GM21526 (cell line): Measurements from ENCODE around the gene TTC1.
A peak's percentile ranks its signal among the peaks of the same experiment; 100 is the strongest.

Experiments used
- ATAC-seq: cut with Tn5 transposase; IDR thresholded peaks from one replicate; pipeline ENCODE4 v1.9.1; 2021; ENCODE audit warnings: moderate library complexity; ENCODE audit not compliant: unreplicated experiment, low FRiP score

TTC1 gene

GRCh38 chr5:160082614-160083500 lies 73.9 kb downstream of the TTC1 start:
- no peak for ATAC-seq

GRCh38 chr5:160083501-160083900 lies 74.6 kb downstream of the TTC1 start:
- no peak for ATAC-seq

GRCh38 chr5:160084144-160084543 lies 75.2 kb downstream of the TTC1 start:
- ATAC-seq: no peak

- no peak for ATAC-seq
Observed at GRCh38 chr5:160087199-160087598, 78.3 kb downstream of the TTC1 start.

GRCh38 chr5:160088805-160089204 lies 79.9 kb downstream of the TTC1 start:
- ATAC-seq: no peak

GRCh38 chr5:160089531-160089930 lies 80.6 kb downstream of the TTC1 start:
- no peak for ATAC-seq

DNA sequence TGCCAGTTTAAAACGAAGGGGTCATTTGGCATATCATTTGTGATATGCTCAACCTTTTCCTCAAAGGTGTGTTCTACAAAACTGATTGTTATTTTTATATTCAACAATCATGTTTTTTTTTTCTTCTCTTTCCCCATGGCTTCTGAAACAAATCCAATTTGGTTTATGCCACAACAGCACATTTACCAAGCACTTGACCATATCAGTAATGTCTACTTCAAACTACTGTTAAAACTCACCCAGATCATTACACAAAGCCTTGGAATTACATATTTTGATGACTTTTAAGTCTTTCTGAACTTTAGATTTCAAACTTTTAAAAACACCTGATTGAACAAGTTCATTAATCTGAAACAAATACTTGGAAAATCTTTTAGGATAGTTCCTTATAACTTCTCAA lies 81.1 kb downstream of the TTC1 start:
- no peak for ATAC-seq

DNA sequence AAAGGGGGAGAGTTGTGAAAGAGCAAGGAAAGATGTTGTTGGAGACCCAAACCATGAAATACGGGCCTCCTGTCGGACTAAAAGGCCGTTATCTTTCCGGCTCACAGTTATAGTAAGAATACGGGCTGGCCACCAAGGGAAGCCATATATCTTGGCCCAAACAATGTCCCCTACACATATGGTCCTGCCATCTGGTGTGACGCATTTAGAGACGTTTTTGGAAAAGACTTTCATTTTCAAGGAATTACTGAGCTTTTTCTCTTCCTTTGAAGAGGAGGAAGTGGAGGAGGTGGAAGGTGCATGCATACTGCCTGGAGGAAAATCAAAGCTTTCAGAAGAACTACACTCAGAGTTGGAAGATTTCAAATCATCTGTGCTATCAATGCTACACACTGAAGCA lies 83.6 kb downstream of the TTC1 start:
- ATAC-seq: no peak

DNA sequence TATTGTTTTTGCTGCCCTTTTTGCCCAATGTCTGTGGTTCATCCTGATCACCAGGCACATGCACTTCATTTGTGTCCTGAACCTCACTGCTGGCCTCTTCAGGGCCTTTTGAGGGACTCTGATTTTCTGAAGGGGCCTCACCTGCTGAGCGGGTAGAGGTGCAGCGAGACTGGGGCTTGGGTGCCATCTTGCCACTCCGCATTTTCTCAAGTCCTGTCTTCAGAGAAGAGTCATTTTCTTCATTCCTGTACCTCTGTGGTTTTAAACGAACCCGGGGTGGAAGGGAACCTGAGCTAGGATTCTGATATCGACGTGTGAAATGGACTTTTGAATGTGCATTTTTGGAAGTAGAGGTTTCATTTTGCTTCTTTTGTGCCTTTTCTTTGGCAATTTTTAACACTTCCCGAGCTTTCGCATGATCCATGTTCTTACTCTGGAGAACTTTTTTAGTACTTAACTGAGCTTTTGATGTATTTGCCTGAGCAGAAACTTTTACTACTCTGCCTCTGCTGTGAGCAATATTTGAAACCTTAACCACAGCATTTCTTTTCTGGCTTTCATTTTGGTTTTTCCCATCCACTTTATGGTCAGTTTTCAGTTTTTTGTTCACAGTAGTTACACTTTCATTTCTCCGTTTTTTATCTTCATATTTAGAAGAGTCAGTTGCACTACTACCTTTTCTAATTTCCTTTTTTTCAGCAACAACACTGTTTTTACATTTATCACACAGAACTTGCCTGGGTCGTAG lies 84.2 kb downstream of the TTC1 start:
- no peak for ATAC-seq

DNA sequence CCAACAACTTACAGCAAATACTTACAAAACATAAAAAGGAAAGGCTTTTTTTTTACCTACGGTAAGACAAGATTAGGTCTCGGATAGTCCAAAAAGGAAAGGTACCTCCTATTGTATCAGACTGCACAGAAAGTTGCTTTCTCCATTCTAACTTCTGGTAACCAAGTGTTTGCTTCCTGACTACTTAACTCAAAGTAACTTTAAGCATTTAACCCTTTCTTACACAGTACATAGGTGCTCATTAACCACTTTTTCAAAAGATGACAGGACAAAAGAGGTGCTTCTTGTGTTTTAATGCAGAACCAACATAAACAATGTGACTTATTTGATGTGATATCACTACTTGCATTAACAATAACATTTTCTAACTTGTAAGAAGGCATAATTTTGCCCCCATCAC lies 87.2 kb downstream of the TTC1 start:
- ATAC-seq: no peak

- ATAC-seq: no peak
Observed at GRCh38 chr5:160097991-160098390, 89.1 kb downstream of the TTC1 start.

DNA sequence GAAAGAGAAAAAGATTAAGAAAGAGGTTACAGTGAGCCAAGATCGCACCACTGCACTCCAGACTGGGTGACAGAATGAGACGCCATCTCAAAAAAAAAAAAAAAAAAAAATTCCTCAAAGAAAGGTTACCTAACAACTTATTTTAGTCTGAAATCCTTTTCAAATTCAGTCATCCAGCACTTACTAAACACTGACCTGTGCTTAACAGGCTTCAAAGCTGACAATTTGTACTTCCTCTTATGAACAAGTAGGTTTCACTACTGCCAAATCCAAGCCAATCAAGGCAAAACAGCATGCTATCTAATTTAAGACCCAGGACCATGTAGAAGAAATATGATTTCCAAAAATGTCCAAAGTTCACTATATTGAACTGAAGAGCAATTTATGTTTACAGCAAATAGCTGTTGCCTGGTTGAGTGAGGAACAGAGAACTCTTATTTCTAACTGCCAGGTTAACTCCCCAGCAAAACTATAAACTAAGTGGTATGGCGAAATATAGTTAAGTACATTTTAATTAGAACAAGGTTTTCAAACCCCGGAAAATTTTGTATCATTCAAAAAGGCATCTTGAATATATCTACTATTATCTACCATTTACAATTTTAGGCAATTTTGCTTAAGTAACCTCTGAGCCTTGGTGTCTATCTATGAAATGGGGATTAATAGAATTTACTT lies 96.9 kb downstream of the TTC1 start:
- peak; percentile 88 for ATAC-seq

DNA sequence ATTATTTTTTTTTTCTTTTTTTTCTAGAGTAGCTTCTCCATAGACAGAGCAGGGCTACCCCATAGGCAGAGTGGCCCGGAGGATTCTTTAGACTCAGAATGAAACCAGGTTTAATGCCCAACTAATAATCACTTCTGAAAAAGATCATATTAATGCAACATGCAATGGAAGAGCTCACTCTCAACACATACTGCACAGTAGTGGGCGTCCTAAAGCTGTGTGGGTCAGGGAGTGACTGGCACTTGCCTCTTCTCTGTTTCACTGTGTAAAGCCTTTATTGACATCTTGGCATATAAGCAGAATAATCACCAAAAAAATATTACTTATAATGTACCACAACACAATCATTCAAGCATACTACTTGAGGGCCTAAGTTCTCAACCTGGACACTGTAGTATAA lies 99.2 kb downstream of the TTC1 start:
- ATAC-seq: no peak
